Measurements from ENCODE around the gene BABAM2.
A peak's percentile ranks its signal among the peaks of the same experiment; 100 is the strongest.

Gene BABAM2

GRCh38 chr2:28377195-28377816 is 486.8 kb downstream of the BABAM2 start:
- no peak for DNase-seq (ENCODE audit: low read depth, low spot score)
- H3K4me3 ChIP-seq (ENCODE audit: low read length): no peak overlapping the region

GRCh38 chr2:28377984-28378678 is 487.6 kb downstream of the BABAM2 start:
- H3K4me3 ChIP-seq (ENCODE audit: low read length): no peak overlapping the region
- DNase-seq (ENCODE audit: low read depth, low spot score): no peak

GRCh38 chr2:28378679-28379584 is 488.4 kb downstream of the BABAM2 start:
- DNase-seq (ENCODE audit: low read depth, low spot score): no peak

GRCh38 chr2:28380219-28380618 is 489.7 kb downstream of the BABAM2 start:
- H3K4me3 ChIP-seq (ENCODE audit: low read length): no peak overlapping the region
- no peak for DNase-seq (ENCODE audit: low read depth, low spot score)

More at GRCh38 chr2:28378679-28379584, 488.4 kb downstream of the BABAM2 start:
- no peak overlapping the region for H3K4me3 ChIP-seq (ENCODE audit: low read length)

- DNase-seq (ENCODE audit: low read depth, low spot score): peak; percentile 64
These were observed 491.0 kb downstream of the BABAM2 start for GRCh38 chr2:28381225-28382180.

GRCh38 chr2:28382755-28383154 is 492.2 kb downstream of the BABAM2 start:
- H3K4me3 ChIP-seq (ENCODE audit: low read length): no peak overlapping the region

More at GRCh38 chr2:28381225-28382180, 491.0 kb downstream of the BABAM2 start:
- no peak overlapping the region for H3K4me3 ChIP-seq (ENCODE audit: low read length)

GRCh38 chr2:28387082-28387960 is 496.8 kb downstream of the BABAM2 start:
- no peak for DNase-seq (ENCODE audit: low read depth, low spot score)
- H3K4me3 ChIP-seq (ENCODE audit: low read length): no peak overlapping the region

More at GRCh38 chr2:28382755-28383154, 492.2 kb downstream of the BABAM2 start:
- no peak for DNase-seq (ENCODE audit: low read depth, low spot score)
